Testis (tissue), 3 donors: ENCODE results near the gene ARHGAP22. TPM values are rescaled to one million over a fixed set of nuclear protein-coding genes. Genes with fewer than 3 reads are reported as not detected.

Experiments used
- DNase-seq: peaks from one replicate; pipeline ENCODE4 v3.0.0-alpha.2; 2019
- H3K27ac ChIP-seq, 2 donors: fragments of 200-600 bp; sonication (generic); one replicate each; pipeline ENCODE4 v1.5.1; 2019
- H3K27me3 ChIP-seq: fragments of 200-600 bp; sonication (generic); one replicate; pipeline ENCODE4 v1.5.1; 2019
- H3K36me3 ChIP-seq: fragments of 200-600 bp; sonication (generic); one replicate; pipeline ENCODE4 v1.5.1; 2017; ENCODE audit warnings: low read depth; ENCODE audit errors: missing control alignments
- H3K4me1 ChIP-seq: fragments of 200-600 bp; sonication (generic); one replicate; pipeline ENCODE4 v1.5.1; 2019
- H3K4me3 ChIP-seq, 2 donors: fragments of 200-600 bp; sonication (generic); one replicate each; pipeline ENCODE4 v1.5.1; 2017 to 2019
- H3K9me3 ChIP-seq: fragments of 200-600 bp; sonication (generic); one replicate; pipeline ENCODE4 v1.5.1; 2017
- POLR2A ChIP-seq: fragments of 450-650 bp; IDR thresholded peaks from one replicate; pipeline ENCODE4 v1.6.1; 2017; ENCODE audit warnings: antibody characterized with exemption, mild to moderate bottlenecking, moderate library complexity
- WGBS, 2 donors: methylation state at CpG; one replicate each; pipeline ENCODE4 v1.1.5; 2018; 5-methylcytosine and 5-hydroxymethylcytosine counted together
- intact Hi-C: fragments of 100-400 bp; cut with DNase I; formaldehyde crosslinking; loops from one replicate; pipeline ENCODE4 v1.15.1; 2023; ENCODE audit warnings: low total_unique reads
- polyA plus RNA-seq: library from polyadenylated mRNA; stranded (reverse); fragments of 350-450 nt; fragmentation: Illumina TruSeq; extraction: RNeasy Lipid Tissue Mini Kit (QIAGEN cat#74804); gene quantifications from one replicate; pipeline ENCODE4 v1.2.3, GENCODE V29; 2014; ENCODE audit warnings: low read depth, low replicate concordance; ENCODE audit not compliant: insufficient read depth
- total RNA-seq, 2 donors: library from RNA; depleted of rRNA; stranded (reverse); fragments of >200 nt; gene quantifications; one replicate each; pipeline ENCODE4 v1.2.3, GENCODE V29; 2016
- TF ChIP-seq, protein P1 (sequence below), 3 experiments: fragments of 450-650 bp in 2 of 3; fragments of 200-600 bp in 1 of 3; sonication (generic) in 1 of 3; IDR thresholded peaks; one replicate each; pipeline ENCODE4 v1.5.1; 2016 to 2019; ENCODE audit warnings: antibody characterized with exemption in 3 of 3, mild to moderate bottlenecking in 2 of 3, moderate library complexity in 1 of 3

The ARHGAP22 gene
- total and polyA plus RNA-seq, 3 donors from 2014 or later: 6.2 to 11.9 (median 8.8) TPM

DNA sequence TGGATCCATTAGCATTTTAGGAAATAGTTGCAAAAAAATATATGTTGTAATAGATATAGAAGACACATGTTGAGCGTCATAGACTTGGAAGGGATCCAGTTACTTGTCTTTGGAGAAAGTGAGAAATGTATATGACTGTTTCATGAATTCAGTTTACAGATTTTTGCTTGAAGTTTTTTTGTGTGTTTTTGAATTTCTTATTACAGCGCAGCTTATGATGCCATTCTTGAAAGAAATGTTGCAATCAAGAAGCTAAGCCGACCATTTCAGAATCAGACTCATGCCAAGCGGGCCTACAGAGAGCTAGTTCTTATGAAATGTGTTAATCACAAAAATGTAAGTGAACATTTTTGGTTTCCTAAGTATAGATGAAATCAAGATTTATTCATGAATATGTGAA, 200.2 kb downstream of the ARHGAP22 start:
- 93 to 94% methylated on average over 4 of the region's 4 CpGs for WGBS, 2 donors
- Histone ChIP-seq H3K4me3 (no peak overlapping the region), H3K4me1 (peaks cover 3% of the 10 kb centered on the region), H3K27me3 (no peaks in the 10 kb centered on the region), H3K36me3 (no peaks in the 10 kb centered on the region), H3K27ac (no peak overlapping the region), H3K9me3 (no peaks in the 10 kb centered on the region)
- intact Hi-C loops: no loop called here
- no peak for DNase-seq
- TF ChIP-seq, protein P1, sequence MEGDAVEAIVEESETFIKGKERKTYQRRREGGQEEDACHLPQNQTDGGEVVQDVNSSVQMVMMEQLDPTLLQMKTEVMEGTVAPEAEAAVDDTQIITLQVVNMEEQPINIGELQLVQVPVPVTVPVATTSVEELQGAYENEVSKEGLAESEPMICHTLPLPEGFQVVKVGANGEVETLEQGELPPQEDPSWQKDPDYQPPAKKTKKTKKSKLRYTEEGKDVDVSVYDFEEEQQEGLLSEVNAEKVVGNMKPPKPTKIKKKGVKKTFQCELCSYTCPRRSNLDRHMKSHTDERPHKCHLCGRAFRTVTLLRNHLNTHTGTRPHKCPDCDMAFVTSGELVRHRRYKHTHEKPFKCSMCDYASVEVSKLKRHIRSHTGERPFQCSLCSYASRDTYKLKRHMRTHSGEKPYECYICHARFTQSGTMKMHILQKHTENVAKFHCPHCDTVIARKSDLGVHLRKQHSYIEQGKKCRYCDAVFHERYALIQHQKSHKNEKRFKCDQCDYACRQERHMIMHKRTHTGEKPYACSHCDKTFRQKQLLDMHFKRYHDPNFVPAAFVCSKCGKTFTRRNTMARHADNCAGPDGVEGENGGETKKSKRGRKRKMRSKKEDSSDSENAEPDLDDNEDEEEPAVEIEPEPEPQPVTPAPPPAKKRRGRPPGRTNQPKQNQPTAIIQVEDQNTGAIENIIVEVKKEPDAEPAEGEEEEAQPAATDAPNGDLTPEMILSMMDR (IDR thresholded peaks at IDR 0.05): no peak
- no peak for TF ChIP-seq POLR2A

DNA sequence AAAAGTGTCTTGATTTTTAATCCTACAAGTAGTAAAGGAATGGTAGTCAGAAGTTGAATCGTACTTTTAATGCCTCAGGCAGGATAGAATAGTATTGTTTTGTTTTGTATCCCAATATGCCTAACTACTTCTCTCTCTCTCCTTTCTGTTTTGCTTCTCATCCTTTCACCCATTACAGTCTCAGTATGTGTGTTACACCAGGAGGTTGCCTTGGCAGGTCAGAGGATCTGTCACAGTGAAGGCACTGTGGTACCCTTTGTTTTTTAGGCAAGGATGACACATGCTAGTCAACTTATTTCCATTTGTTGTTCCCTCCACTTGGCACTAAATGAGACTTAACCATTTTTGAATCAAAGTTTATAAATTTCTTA, 204.0 kb downstream of the ARHGAP22 start:
- peaks cover 10% of the 10 kb centered on the region for H3K4me1 ChIP-seq
- WGBS, 2 donors: 84 to 88% methylated on average over 1 of the region's 1 CpG
- intact Hi-C loops: no loop called here
- H3K36me3 ChIP-seq: no peaks in the 10 kb centered on the region
- no peak for DNase-seq
- TF ChIP-seq POLR2A: no peak
- TF ChIP-seq, protein P1 (IDR thresholded peaks at IDR 0.05): no peak
- no peaks in the 10 kb centered on the region for H3K27me3 ChIP-seq
- no peaks in the 10 kb centered on the region for H3K9me3 ChIP-seq
- no peak overlapping the region for H3K27ac ChIP-seq
- no peak overlapping the region for H3K4me3 ChIP-seq

DNA sequence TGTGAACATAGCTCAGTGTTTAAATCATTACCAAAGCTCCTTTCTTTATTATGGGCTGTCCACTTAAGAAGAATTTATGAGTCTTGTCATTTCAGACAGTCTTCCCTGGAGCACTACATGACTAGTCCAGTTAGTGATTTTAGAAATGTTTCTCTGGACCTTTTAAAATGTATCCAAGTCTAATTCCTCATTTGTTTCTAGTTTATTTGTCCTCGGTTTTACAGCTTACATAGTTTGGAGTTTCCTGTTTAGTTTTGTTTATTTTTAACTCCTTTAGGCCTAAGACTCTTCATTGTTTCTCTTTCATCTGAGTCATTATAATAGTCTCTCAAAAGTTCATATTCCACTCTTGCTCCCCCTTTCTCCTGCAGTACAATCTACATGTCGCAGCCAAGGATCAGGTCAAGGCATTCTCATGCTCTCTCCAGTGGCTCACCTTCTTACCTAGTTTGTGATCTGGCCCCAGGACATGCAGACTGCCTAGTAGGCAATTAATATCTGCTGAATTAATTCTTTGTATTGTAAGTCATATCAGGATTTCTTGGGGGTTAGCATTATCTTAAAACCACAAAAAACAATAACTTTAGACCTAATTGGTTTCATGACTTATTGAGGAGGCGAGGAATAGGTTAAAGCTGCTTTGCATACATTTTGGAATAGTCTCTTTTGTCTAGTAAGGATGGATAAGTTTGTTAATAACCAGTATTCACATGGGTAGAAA, 204.6 kb downstream of the ARHGAP22 start:
- no peaks in the 10 kb centered on the region for H3K36me3 ChIP-seq
- TF ChIP-seq POLR2A: no peak
- TF ChIP-seq, protein P1 (IDR thresholded peaks at IDR 0.05): no peak
- H3K4me3 ChIP-seq: no peak overlapping the region
- DNase-seq: no peak
- 59 to 64% methylated on average over 3 of the region's 3 CpGs for WGBS, 2 donors
- H3K27me3 ChIP-seq: no peaks in the 10 kb centered on the region
- H3K4me1 ChIP-seq: peaks cover 10% of the 10 kb centered on the region
- H3K9me3 ChIP-seq: no peaks in the 10 kb centered on the region
- intact Hi-C loops: no loop called here
- H3K27ac ChIP-seq: no peak overlapping the region

DNA sequence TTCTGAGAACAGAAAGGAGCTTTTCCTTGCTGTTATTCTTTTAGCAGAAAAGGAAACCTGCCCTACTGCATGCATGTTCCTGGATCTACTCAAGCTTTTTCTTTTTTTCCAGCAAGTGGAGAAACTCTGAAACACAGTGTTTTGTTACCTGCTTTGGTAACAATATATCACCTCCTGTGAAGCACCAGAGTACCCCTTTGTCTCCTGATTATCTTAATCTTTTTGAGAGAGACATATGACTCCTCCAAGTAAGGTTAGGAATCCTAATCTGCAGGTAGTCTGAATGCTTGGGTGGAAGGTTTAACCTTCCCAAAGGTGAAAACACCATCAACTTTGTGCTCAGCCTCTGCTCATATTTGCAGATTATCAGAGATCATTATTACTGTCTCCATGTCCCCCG, 205.3 kb downstream of the ARHGAP22 start:
- H3K27me3 ChIP-seq: no peaks in the 10 kb centered on the region
- intact Hi-C loops: no loop called here
- DNase-seq: no peak
- no peaks in the 10 kb centered on the region for H3K9me3 ChIP-seq
- H3K36me3 ChIP-seq: no peaks in the 10 kb centered on the region
- H3K4me3 ChIP-seq: no peak overlapping the region
- no peak overlapping the region for H3K27ac ChIP-seq
- peaks cover 10% of the 10 kb centered on the region for H3K4me1 ChIP-seq
- no peak for TF ChIP-seq POLR2A
- TF ChIP-seq, protein P1 (IDR thresholded peaks at IDR 0.05): no peak
- 86 to 100% methylated on average over 1 of the region's 1 CpG for WGBS, 2 donors

DNA sequence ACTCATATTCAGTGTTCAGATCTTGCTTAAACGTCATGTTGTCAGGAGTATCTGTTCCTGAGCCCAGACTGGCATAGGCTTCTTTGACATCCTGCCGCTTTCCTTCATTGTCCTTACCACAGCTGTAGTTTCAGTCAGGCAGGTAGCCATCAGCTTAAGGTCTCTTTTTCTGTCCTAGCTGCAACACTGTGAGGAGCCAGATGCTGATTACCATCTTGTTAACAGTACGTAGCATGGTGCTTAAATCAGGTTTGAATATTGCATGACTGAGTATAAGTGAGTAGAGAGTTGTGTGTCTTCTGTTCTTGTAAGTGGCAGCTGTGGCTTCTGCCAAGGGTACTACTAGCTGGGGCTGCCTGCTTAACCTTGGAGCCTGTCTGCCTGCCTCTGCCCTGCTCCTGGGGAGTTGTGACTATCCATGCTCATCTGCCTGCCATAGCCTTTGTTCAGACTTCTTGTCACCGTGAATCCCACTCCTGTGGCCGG, 205.8 kb downstream of the ARHGAP22 start:
- Histone ChIP-seq H3K27ac (no peak overlapping the region), H3K36me3 (no peaks in the 10 kb centered on the region), H3K9me3 (no peaks in the 10 kb centered on the region), H3K4me1 (peaks cover 10% of the 10 kb centered on the region), H3K27me3 (no peaks in the 10 kb centered on the region), H3K4me3 (no peak overlapping the region)
- intact Hi-C loops: no loop called here
- TF ChIP-seq, protein P1 (IDR thresholded peaks at IDR 0.05): no peak
- TF ChIP-seq POLR2A: no peak
- no peak for DNase-seq
- WGBS, 2 donors: 72 to 78% methylated on average over 5 of the region's 5 CpGs
